Adrenal gland (tissue), 12 donors: Measurements from ENCODE around the gene CDC40. TPM values are rescaled to one million over a fixed set of nuclear protein-coding genes. Genes with fewer than 3 reads are reported as not detected.

Experiments
- DNase-seq, 7 donors: peaks; one replicate each; pipeline ENCODE4 v3.0.0-alpha.2; 2019 to 2020
- H3K27ac ChIP-seq, 5 donors: fragments of 200-600 bp; sonication (generic) in 4 of 5; 1 replicate in 3 of 5; 2 replicates in 2 of 5; pipeline versions ENCODE4 v1.5.1 to v1.8.0; 2016 to 2020; ENCODE audit warnings: mild to moderate bottlenecking in 1 of 5
- H3K27me3 ChIP-seq: fragments of 200-600 bp; 2 replicates; pipeline ENCODE4 v1.8.0; 2021
- H3K36me3 ChIP-seq, 2 donors: fragments of 200-600 bp; replicated peaks in 1 of 2; 1 replicate in 1 of 2; 2 replicates in 1 of 2; pipeline versions ENCODE4 v1.5.1 to v1.8.0; 2018 to 2022
- H3K4me1 ChIP-seq, 2 donors: fragments of 200-600 bp; replicated peaks in 1 of 2; 1 replicate in 1 of 2; 2 replicates in 1 of 2; pipeline versions ENCODE4 v1.5.1 to v1.8.0; 2018 to 2021
- H3K4me3 ChIP-seq, 4 donors: fragments of 200-600 bp; sonication (generic) in 3 of 4; one replicate each; pipeline ENCODE4 v1.5.1; 2016 to 2018
- H3K9me3 ChIP-seq, 3 donors: fragments of 200-600 bp; sonication (generic) in 1 of 3; replicated peaks in 1 of 3; 1 replicate in 2 of 3; 2 replicates in 1 of 3; pipeline versions ENCODE4 v1.5.1 to v1.8.0; 2016 to 2021
- CTCF ChIP-seq, 6 experiments: fragments of 450-650 bp in 4 of 6; fragments of 200-600 bp in 2 of 6; sonication (generic) in 1 of 6; IDR thresholded peaks; 1 replicate in 5 of 6; 2 replicates in 1 of 6; pipeline versions ENCODE4 v1.5.1 to v1.8.0; 2016 to 2021; ENCODE audit warnings: antibody characterized with exemption in 6 of 6, mild to moderate bottlenecking in 2 of 6, moderate library complexity in 1 of 6
- POLR2A ChIP-seq, 2 donors: fragments of 450-650 bp; IDR thresholded peaks; one replicate each; pipeline ENCODE4 v1.6.1; 2017; ENCODE audit warnings: antibody characterized with exemption in 2 of 2, mild to moderate bottlenecking in 2 of 2, moderate library complexity in 1 of 2
- WGBS, 4 donors: extraction: QIAGEN DNeasy Blood & Tissue Kit in 2 of 4; methylation state at CpG; one replicate each; pipeline versions ENCODE4 v1.1.5 to v1.1.7; 2013 to 2017; 5-methylcytosine and 5-hydroxymethylcytosine counted together
- intact Hi-C, 2 donors: fragments of 100-400 bp; cut with DNase I; formaldehyde crosslinking; loops; one replicate each; pipeline versions ENCODE4 v1.14.1 to v1.15.0; 2022 to 2023
- polyA plus RNA-seq, 3 donors: library from polyadenylated mRNA; stranded (reverse); fragments of 200-250 nt in 2 of 3; fragments of 350-450 nt in 1 of 3; fragmentation: Illumina TruSeq in 1 of 3; extraction: RNeasy Lipid Tissue Mini Kit (QIAGEN cat#74804) in 1 of 3; gene quantifications; one replicate each; pipeline ENCODE4 v1.2.3, GENCODE V29; 2013 to 2014
- total RNA-seq, 9 donors: library from RNA; depleted of rRNA in 4 of 9; stranded (reverse); fragments of >200 nt in 4 of 9; fragments of 120-200 nt in 1 of 9; fragmentation: NEBNext Ultra II Directional in 1 of 9; extraction: Animal tissue kit (Norgen Biotek cat#: 25700) in 1 of 9; gene quantifications; one replicate each; pipeline versions ENCODE4 v1.1.0 to v1.2.4, GENCODE V29; 2013 to 2023
- donor health status: healthy with polysubstance abuse.
- donor health status: Bipolar disorder and iron deficiency.
- donor health status: DM: yes; HTN: yes; CAD: no.
- donor health status: DM: no; HTN: no; CAD: no.
- donor health status: DM: no; HTN: no; CAD: no.
- donor health status: DM: yes; HTN: yes; CAD: no.

CDC40 gene
- total and polyA plus RNA-seq, 12 donors = 5.3 to 46.9 (median 29.0) TPM

GRCh38 chr6:110173506-110174132, 6.6 kb upstream of the CDC40 start:
- peak overlapping the region in 1 of 5 donors; percentile 2 for H3K27ac ChIP-seq
- H3K27me3 ChIP-seq = no peaks in the 10 kb centered on the region
- no peak for DNase-seq
- no peak overlapping the region for H3K4me3 ChIP-seq
- TF ChIP-seq CTCF (IDR thresholded peaks at IDR 0.05) (no peak), POLR2A (IDR thresholded peaks at IDR 0.05) (no peak)
- H3K9me3 ChIP-seq = no peaks in the 10 kb centered on the region
- H3K4me1 ChIP-seq = peaks cover 0 to 7% of the 10 kb centered on the region in 2 donors
- intact Hi-C loops = loop anchor here in 1 of 2 donors (5.0 kb wide), 1 partner anchor 214 kb away; no protein-coding TSS in a partner anchor
- WGBS, 4 donors = 89 to 94% (median 92%) methylated on average over 4 of the region's 4 CpGs
- no peaks in the 10 kb centered on the region for H3K36me3 ChIP-seq

- no peaks in the 10 kb centered on the region for H3K9me3 ChIP-seq
- H3K27ac ChIP-seq = peak overlapping the region in 4 of 5 donors; percentile 24 to 82 (median 68)
- no peaks in the 10 kb centered on the region for H3K27me3 ChIP-seq
- H3K4me1 ChIP-seq = peaks cover 13 to 37% of the 10 kb centered on the region in 2 donors
- intact Hi-C loops = no loop called here
- H3K4me3 ChIP-seq = peak overlapping the region; percentile 38 to 79 (median 58)
- TF ChIP-seq CTCF (IDR thresholded peaks at IDR 0.05) (peak; percentile 42 to 85 (median 59)), POLR2A (IDR thresholded peaks at IDR 0.05) (no peak)
- peak; percentile 40 to 73 (median 49) for DNase-seq
- no peaks in the 10 kb centered on the region for H3K36me3 ChIP-seq
- 0% methylated on average over 21 to 66 of the region's 66 CpGs for WGBS, 4 donors
These were observed 1.4 kb upstream of the CDC40 start for GRCh38 chr6:110178626-110179405.

GRCh38 chr6:110179406-110180227, 610 bp upstream of the CDC40 start, which contains the start of gene WASF1:
WASF1 (minus strand) TSS chr6:110179670; CDS start chr6:110127601, 52,069 bp downstream.
- Histone ChIP-seq H3K27ac (peak within 1 kb of the TSS in 4 of 5 donors; percentile 72 to 88 (median 83)), H3K4me1 (peaks cover 21 to 44% of the 10 kb centered on the region in 2 donors)
- intact Hi-C loops = loop anchor here in 1 of 2 donors (10.0 kb wide), 1 partner anchor 215 kb away; no protein-coding TSS in a partner anchor

More at GRCh38 chr6:110179406-110180227, 610 bp upstream of the CDC40 start, which contains the start of gene WASF1:
- no peaks in the 10 kb centered on the region for H3K9me3 ChIP-seq
- peak within 1 kb of the TSS; percentile 69 to 100 (median 80) for H3K4me3 ChIP-seq
- DNase-seq = peak; percentile 93 to 99 (median 97)
- TF ChIP-seq POLR2A (IDR thresholded peaks at IDR 0.05) (peak; percentile 44 to 60), CTCF (IDR thresholded peaks at IDR 0.05) (no peak)
- H3K36me3 ChIP-seq = no peaks in the 10 kb centered on the region
- 0 to 1% (median 0%) methylated on average over 18 to 62 of the region's 62 CpGs for WGBS, 4 donors
- H3K27me3 ChIP-seq = no peaks in the 10 kb centered on the region
